Nephron progenitor cell (in vitro differentiated cells): ENCODE results near the gene GALR3.
"Not testable (repeated sequence)": the region's sequence is repeated elsewhere in the genome, so short reads cannot be mapped to it uniquely, and the experiment has no call there.

ENCODE experiments used
- DNase-seq: peaks from one replicate; pipeline ENCODE4 v3.0.0; 2021
- H3K27ac Mint-ChIP-seq: 2 replicates; pipeline ENCODE4 v1.8.0; 2021; ENCODE audit warnings: mild to moderate bottlenecking, moderate library complexity, mixed read lengths
- H3K27me3 Mint-ChIP-seq: 2 replicates; pipeline ENCODE4 v1.8.0; 2021; ENCODE audit warnings: mild to moderate bottlenecking, low read depth, mixed read lengths; ENCODE audit not compliant: poor library complexity
- H3K36me3 Mint-ChIP-seq: 2 replicates; pipeline ENCODE4 v1.8.0; 2021; ENCODE audit warnings: low read depth, mixed read lengths
- H3K4me1 Mint-ChIP-seq: 2 replicates; pipeline ENCODE4 v1.8.0; 2021; ENCODE audit warnings: mixed read lengths
- H3K4me3 Mint-ChIP-seq: 2 replicates; pipeline ENCODE4 v1.8.0; 2021; ENCODE audit warnings: mild to moderate bottlenecking, moderate library complexity, mixed read lengths
- H3K9me3 Mint-ChIP-seq: 2 replicates; pipeline ENCODE4 v1.8.0; 2021; ENCODE audit warnings: mild to moderate bottlenecking, moderate library complexity, mixed read lengths
- CTCF ChIP-seq: fragments of 200-600 bp; sonication (generic); IDR thresholded peaks from 2 replicates; pipeline ENCODE4 v1.5.0; 2021; ENCODE audit warnings: antibody characterized with exemption

The GALR3 gene

GRCh38 chr22:37792494-37792893 is 30.7 kb upstream of the GALR3 start:
- Mint-ChIP-seq H3K9me3 (no peaks in the 10 kb centered on the region), H3K36me3 (no peaks in the 10 kb centered on the region), H3K27me3 (peaks cover 7% of the 10 kb centered on the region), H3K4me3 (no peak overlapping the region), H3K4me1 (peaks cover 5% of the 10 kb centered on the region), H3K27ac (no peak overlapping the region)
- TF ChIP-seq CTCF: no peak
- DNase-seq: no peak

- no peak for DNase-seq
- Mint-ChIP-seq H3K4me1 (peaks cover 11% of the 10 kb centered on the region), H3K27me3 (peaks cover 3% of the 10 kb centered on the region), H3K27ac (no peak overlapping the region), H3K4me3 (no peak overlapping the region), H3K36me3 (no peaks in the 10 kb centered on the region), H3K9me3 (no peaks in the 10 kb centered on the region)
- TF ChIP-seq CTCF: no peak
Observed at GRCh38 chr22:37794376-37794775, 28.8 kb upstream of the GALR3 start.

GRCh38 chr22:37796079-37796478 is 27.1 kb upstream of the GALR3 start:
- no peak for DNase-seq
- H3K4me3 Mint-ChIP-seq: no peak overlapping the region
- no peaks in the 10 kb centered on the region for H3K36me3 Mint-ChIP-seq
- H3K27me3 Mint-ChIP-seq: peaks cover 13% of the 10 kb centered on the region
- H3K9me3 Mint-ChIP-seq: peaks cover 3% of the 10 kb centered on the region
- no peak overlapping the region for H3K27ac Mint-ChIP-seq
- TF ChIP-seq CTCF: no peak
- H3K4me1 Mint-ChIP-seq: peaks cover 11% of the 10 kb centered on the region

- H3K27ac Mint-ChIP-seq, H3K9me3 Mint-ChIP-seq, H3K4me3 Mint-ChIP-seq, DNase-seq, H3K36me3 Mint-ChIP-seq, H3K4me1 Mint-ChIP-seq: not testable (repeated sequence)
- H3K27me3 Mint-ChIP-seq: peaks cover 19% of the 10 kb centered on the region
Observed at GRCh38 chr22:37797259-37797658, 25.9 kb upstream of the GALR3 start.

- H3K36me3 Mint-ChIP-seq: no peaks in the 10 kb centered on the region
- TF ChIP-seq CTCF: no peak
- no peak overlapping the region for H3K4me3 Mint-ChIP-seq
- H3K27ac Mint-ChIP-seq: peak overlapping the region; percentile 49
- DNase-seq: no peak
- peaks cover 22% of the 10 kb centered on the region for H3K27me3 Mint-ChIP-seq
- peaks cover 10% of the 10 kb centered on the region for H3K4me1 Mint-ChIP-seq
- H3K9me3 Mint-ChIP-seq: peaks cover 3% of the 10 kb centered on the region
Observed at GRCh38 chr22:37797874-37798500, 25.2 kb upstream of the GALR3 start.

- H3K27me3 Mint-ChIP-seq: peaks cover 26% of the 10 kb centered on the region
- H3K4me3 Mint-ChIP-seq, H3K27ac Mint-ChIP-seq, H3K9me3 Mint-ChIP-seq, DNase-seq, H3K36me3 Mint-ChIP-seq: not testable (repeated sequence)
- peaks cover 24% of the 10 kb centered on the region for H3K4me1 Mint-ChIP-seq
Observed at GRCh38 chr22:37799979-37800378, 23.2 kb upstream of the GALR3 start.

- Mint-ChIP-seq H3K9me3 (peaks cover 3% of the 10 kb centered on the region), H3K36me3 (no peaks in the 10 kb centered on the region), H3K27me3 (peaks cover 23% of the 10 kb centered on the region), H3K27ac (no peak overlapping the region), H3K4me1 (peaks cover 38% of the 10 kb centered on the region), H3K4me3 (peak overlapping the region; percentile 82)
- DNase-seq: no peak
- no peak for TF ChIP-seq CTCF
Observed at GRCh38 chr22:37801946-37802309, 21.3 kb upstream of the GALR3 start.
